ENCODE data around the gene PARP1. TPM values are rescaled to one million over a fixed set of nuclear protein-coding genes. Genes with fewer than 3 reads are reported as not detected.

PARP1 gene
- total and polyA plus RNA-seq, 4 donors: 39.2 to 108 (median 60.3) TPM

- no peak for TF ChIP-seq HNF4G (IDR thresholded peaks at IDR 0.05)
- peak; percentile 4 for TF ChIP-seq CTCF (IDR thresholded peaks at IDR 0.05; ENCODE audit: low read depth, low read length, missing input control)
- H3K9ac ChIP-seq (ENCODE audit: low read depth in 1 of 2, low read length in 2 of 2): no peak overlapping the region
- H3K36me3 ChIP-seq (ENCODE audit: control insufficient read depth in 4 of 4, insufficient read depth in 3 of 4, low read depth in 1 of 4, low read length in 3 of 4): no peaks in the 10 kb centered on the region
- H3K27me3 ChIP-seq (ENCODE audit: control insufficient read depth in 4 of 4, insufficient read depth in 4 of 4, low read length in 3 of 4): no peaks in the 10 kb centered on the region
- no peak overlapping the region for H3K27ac ChIP-seq (ENCODE audit: low read depth in 1 of 2, low read length in 2 of 2)
- WGBS: 74% methylated on average over 2 of the region's 2 CpGs
- no peak for DNase-seq (ENCODE audit: low spot score)
- H3K4me1 ChIP-seq (ENCODE audit: control insufficient read depth in 4 of 4, insufficient read depth in 4 of 4, low read length in 3 of 4): no peaks in the 10 kb centered on the region
- no peaks in the 10 kb centered on the region for H3K9me3 ChIP-seq (ENCODE audit: control insufficient read depth in 4 of 4, low read length in 3 of 4)
- no peak overlapping the region for H3K4me3 ChIP-seq (ENCODE audit: low read depth in 1 of 3, low read length in 3 of 3)
Observed at GRCh38 chr1:226438007-226438406, 30.1 kb upstream of the PARP1 start.

DNA sequence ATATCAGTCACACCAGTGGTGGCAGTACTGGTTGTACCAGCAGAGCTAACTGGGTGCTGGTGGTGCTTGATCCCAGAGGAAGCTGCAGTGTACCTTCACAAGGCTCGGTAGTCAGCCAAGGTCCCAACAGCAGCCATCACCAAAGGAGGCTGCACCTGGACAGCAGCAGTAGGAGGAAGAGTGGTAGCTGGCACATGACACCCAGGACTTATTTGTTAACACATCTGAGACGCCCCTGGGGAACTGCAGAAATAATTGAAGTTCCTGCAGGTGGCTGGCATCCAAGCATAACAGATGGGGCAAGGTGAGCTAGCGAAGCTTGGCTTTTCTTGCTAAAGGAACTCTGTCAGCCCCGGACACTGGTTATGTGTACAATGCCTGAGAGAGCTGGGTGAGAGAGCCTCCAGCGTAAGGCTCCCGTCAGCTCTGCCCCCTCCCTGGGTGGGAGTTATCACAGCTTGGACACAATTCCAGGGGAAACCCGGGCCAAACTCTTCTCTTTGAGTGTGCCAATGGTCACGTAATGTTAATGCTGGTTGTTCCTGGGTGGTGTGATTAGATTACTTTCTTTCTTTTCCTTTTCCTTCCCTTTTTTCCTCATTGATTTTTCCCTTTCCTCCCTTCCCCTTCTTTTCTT, 29.1 kb upstream of the PARP1 start:
- Histone ChIP-seq H3K36me3 (ENCODE audit: control insufficient read depth in 4 of 4, insufficient read depth in 3 of 4, low read depth in 1 of 4, low read length in 3 of 4) (no peaks in the 10 kb centered on the region), H3K27me3 (ENCODE audit: control insufficient read depth in 4 of 4, insufficient read depth in 4 of 4, low read length in 3 of 4) (no peaks in the 10 kb centered on the region), H3K9ac (ENCODE audit: low read depth in 1 of 2, low read length in 2 of 2) (no peak overlapping the region), H3K9me3 (ENCODE audit: control insufficient read depth in 4 of 4, low read length in 3 of 4) (no peaks in the 10 kb centered on the region), H3K4me1 (ENCODE audit: control insufficient read depth in 4 of 4, insufficient read depth in 4 of 4, low read length in 3 of 4) (no peaks in the 10 kb centered on the region), H3K27ac (ENCODE audit: low read depth in 1 of 2, low read length in 2 of 2) (no peak overlapping the region), H3K4me3 (ENCODE audit: low read depth in 1 of 3, low read length in 3 of 3) (no peak overlapping the region)
- no peak for DNase-seq (ENCODE audit: low spot score)
- WGBS: 62% methylated on average over 8 of the region's 8 CpGs
- TF ChIP-seq RAD21 (IDR thresholded peaks at IDR 0.05) (no peak), EGR1 (IDR thresholded peaks at IDR 0.05; ENCODE audit: low read depth in 2 of 2) (no peak), RXRA (IDR thresholded peaks at IDR 0.05) (no peak), GABPA (IDR thresholded peaks at IDR 0.05 in 1 of 2, conservative IDR thresholded peaks at IDR 0.05 in 1 of 2) (no peak), JUND (IDR thresholded peaks at IDR 0.05) (no peak), CTCF (IDR thresholded peaks at IDR 0.05; ENCODE audit: low read depth, low read length, missing input control) (no peak), FOXA2 (IDR thresholded peaks at IDR 0.05) (no peak), TAF1 (conservative IDR thresholded peaks at IDR 0.05) (no peak), ATF3 (IDR thresholded peaks at IDR 0.05) (no peak), YY1 (IDR thresholded peaks at IDR 0.05) (no peak), HNF4A (conservative IDR thresholded peaks at IDR 0.05) (no peak), HNF4G (IDR thresholded peaks at IDR 0.05) (no peak), NR2F2 (IDR thresholded peaks at IDR 0.05) (no peak)
- TF ChIP-seq, protein P1, sequence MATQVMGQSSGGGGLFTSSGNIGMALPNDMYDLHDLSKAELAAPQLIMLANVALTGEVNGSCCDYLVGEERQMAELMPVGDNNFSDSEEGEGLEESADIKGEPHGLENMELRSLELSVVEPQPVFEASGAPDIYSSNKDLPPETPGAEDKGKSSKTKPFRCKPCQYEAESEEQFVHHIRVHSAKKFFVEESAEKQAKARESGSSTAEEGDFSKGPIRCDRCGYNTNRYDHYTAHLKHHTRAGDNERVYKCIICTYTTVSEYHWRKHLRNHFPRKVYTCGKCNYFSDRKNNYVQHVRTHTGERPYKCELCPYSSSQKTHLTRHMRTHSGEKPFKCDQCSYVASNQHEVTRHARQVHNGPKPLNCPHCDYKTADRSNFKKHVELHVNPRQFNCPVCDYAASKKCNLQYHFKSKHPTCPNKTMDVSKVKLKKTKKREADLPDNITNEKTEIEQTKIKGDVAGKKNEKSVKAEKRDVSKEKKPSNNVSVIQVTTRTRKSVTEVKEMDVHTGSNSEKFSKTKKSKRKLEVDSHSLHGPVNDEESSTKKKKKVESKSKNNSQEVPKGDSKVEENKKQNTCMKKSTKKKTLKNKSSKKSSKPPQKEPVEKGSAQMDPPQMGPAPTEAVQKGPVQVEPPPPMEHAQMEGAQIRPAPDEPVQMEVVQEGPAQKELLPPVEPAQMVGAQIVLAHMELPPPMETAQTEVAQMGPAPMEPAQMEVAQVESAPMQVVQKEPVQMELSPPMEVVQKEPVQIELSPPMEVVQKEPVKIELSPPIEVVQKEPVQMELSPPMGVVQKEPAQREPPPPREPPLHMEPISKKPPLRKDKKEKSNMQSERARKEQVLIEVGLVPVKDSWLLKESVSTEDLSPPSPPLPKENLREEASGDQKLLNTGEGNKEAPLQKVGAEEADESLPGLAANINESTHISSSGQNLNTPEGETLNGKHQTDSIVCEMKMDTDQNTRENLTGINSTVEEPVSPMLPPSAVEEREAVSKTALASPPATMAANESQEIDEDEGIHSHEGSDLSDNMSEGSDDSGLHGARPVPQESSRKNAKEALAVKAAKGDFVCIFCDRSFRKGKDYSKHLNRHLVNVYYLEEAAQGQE (IDR thresholded peaks at IDR 0.05): no peak
- TF ChIP-seq, protein P2, sequence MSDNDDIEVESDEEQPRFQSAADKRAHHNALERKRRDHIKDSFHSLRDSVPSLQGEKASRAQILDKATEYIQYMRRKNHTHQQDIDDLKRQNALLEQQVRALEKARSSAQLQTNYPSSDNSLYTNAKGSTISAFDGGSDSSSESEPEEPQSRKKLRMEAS (IDR thresholded peaks at IDR 0.05): no peak
- TF ChIP-seq, protein P3, sequence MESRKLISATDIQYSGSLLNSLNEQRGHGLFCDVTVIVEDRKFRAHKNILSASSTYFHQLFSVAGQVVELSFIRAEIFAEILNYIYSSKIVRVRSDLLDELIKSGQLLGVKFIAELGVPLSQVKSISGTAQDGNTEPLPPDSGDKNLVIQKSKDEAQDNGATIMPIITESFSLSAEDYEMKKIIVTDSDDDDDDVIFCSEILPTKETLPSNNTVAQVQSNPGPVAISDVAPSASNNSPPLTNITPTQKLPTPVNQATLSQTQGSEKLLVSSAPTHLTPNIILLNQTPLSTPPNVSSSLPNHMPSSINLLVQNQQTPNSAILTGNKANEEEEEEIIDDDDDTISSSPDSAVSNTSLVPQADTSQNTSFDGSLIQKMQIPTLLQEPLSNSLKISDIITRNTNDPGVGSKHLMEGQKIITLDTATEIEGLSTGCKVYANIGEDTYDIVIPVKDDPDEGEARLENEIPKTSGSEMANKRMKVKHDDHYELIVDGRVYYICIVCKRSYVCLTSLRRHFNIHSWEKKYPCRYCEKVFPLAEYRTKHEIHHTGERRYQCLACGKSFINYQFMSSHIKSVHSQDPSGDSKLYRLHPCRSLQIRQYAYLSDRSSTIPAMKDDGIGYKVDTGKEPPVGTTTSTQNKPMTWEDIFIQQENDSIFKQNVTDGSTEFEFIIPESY (IDR thresholded peaks at IDR 0.05): no peak

Data from liver (tissue), 9 donors.